DMS53 treated with DMSO at 0.1 percent for 48 hours (cell line): ENCODE results near the gene PRSS38.
A peak's percentile ranks its signal among the peaks of the same experiment; 100 is the strongest.

Source experiments
- DNase-seq: peaks from one replicate; lab custom pipeline; 2025; ENCODE audit not compliant: unreplicated experiment; lab: John Stamatoyannopoulos, UW

PRSS38 gene

GRCh38 chr1:227815468-227816409, at the start of gene PRSS38:
Gene PRSS38, plus strand, starts transcription at chr1:227815675. Its CDS starts 42 bp downstream, at chr1:227815717.
- no peak for DNase-seq

- peak; percentile 96 for DNase-seq
These were observed 49.4 kb upstream of the PRSS38 start for GRCh38 chr1:227766015-227766634.

GRCh38 chr1:227766653-227767277, 48.7 kb upstream of the PRSS38 start:
- DNase-seq: peak; percentile 63

- no peak for DNase-seq
These were observed 47.9 kb upstream of the PRSS38 start for GRCh38 chr1:227767401-227768124.

GRCh38 chr1:227768125-227768439, 47.4 kb upstream of the PRSS38 start:
- peak; percentile 57 for DNase-seq

- DNase-seq: no peak
These were observed 46.8 kb upstream of the PRSS38 start for GRCh38 chr1:227768640-227769039.

GRCh38 chr1:227769047-227769935, 46.2 kb upstream of the PRSS38 start:
- DNase-seq: no peak

- DNase-seq: no peak
These were observed 45.5 kb upstream of the PRSS38 start for GRCh38 chr1:227769936-227770494.

GRCh38 chr1:227770812-227771211, 44.7 kb upstream of the PRSS38 start:
- no peak for DNase-seq

- no peak for DNase-seq
These were observed 44.1 kb upstream of the PRSS38 start for GRCh38 chr1:227771326-227771725.

GRCh38 chr1:227771771-227772170, 43.7 kb upstream of the PRSS38 start:
- DNase-seq: no peak

- peak; percentile 59 for DNase-seq
These were observed 41.9 kb upstream of the PRSS38 start for GRCh38 chr1:227773558-227773957.

- DNase-seq: peak; percentile 78
These were observed 41.3 kb upstream of the PRSS38 start for GRCh38 chr1:227774051-227774731.

GRCh38 chr1:227774821-227775661, 40.4 kb upstream of the PRSS38 start:
- DNase-seq: no peak

GRCh38 chr1:227775841-227776240, 39.6 kb upstream of the PRSS38 start:
- DNase-seq: no peak

GRCh38 chr1:227776331-227776771, 39.1 kb upstream of the PRSS38 start:
- no peak for DNase-seq

- DNase-seq: no peak
These were observed 38.3 kb upstream of the PRSS38 start for GRCh38 chr1:227777156-227777555.

- no peak for DNase-seq
These were observed 37.8 kb upstream of the PRSS38 start for GRCh38 chr1:227777646-227778045.
